NCI-H2196 (cell line): Measurements from ENCODE around the gene ZDHHC6.
A peak's percentile ranks its signal among the peaks of the same experiment; 100 is the strongest.
"Not testable (repeated sequence)": the region's sequence is repeated elsewhere in the genome, so short reads cannot be mapped to it uniquely, and the experiment has no call there.

Experiments used
- DNase-seq: peaks from one replicate; lab custom pipeline; 2025; ENCODE audit not compliant: unreplicated experiment; lab: John Stamatoyannopoulos, UW

ZDHHC6 gene

DNA sequence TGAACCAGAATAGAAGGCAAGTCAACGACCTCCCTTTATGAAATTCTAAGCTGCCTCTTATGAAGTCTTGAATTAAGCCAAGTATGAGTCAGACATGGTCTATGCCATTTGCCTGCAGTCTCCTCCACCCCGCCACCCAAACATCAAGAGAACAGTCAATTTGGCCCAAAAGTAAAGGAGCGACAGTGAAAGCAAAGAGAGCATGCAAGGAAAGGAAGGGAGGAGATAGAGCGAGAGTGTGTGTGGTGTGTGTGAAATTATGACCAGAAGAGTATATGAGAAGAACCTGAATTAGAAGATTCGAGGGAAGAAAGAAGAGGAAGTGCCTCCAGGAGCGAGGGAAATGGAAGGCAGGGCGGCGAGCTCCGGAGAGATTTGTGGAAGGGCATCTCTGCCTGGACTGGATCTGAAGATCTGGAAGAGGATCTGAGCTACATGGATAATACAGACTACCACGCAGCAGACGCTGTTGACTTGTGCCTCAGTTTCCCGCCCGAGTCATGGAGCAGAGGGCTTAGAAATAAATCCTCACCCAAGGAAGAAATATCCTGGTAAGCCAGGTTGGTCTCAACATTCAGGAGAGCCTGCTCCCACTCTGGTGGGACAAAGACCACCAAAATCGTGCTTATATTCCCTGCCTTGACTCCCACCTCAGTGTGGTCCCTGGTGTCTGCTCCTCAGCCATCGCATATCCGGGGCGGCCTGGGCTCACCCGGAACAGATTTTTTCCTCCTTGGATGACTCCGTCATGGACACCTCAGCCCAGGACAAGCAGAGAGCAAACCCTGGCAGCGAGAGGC is 459 bp downstream of the ZDHHC6 start:
- no peak for DNase-seq

DNA sequence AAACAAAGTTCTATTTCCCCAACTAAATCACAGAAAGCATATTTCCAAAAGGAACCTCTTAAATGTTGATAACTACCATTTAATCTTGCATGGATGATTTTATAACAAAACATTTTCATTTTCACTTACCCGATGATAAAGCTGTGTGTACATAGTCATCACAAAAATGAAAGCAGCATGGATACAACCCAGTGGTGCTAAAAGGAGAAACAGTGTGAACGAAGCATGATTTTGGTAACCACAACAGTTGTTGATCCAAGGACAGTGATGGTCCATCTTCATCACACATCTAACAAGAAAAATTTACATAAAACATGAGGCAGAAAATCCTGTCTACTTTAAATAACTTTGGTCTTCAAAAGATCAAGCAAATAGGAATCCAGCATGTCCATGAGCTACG is 4.7 kb downstream of the ZDHHC6 start:
- no peak for DNase-seq

DNA sequence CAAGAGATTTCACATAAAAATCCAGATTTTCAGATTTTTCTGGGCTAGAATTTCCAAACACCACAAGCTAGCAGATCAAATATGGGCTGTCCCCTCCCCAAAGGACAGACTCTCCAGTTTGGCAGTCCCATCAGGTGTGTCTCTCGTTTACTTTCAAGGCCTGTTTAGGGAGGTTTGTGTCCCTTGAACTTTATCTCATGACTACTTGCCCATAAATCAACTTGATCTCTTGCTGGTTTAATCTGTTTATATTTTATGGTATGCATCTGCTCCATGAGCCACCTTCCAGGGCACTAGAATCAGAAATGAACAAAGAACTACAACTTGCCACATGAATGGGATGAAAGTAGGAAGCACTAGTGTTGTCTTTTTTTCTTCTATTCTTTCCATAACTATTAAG is 5.2 kb downstream of the ZDHHC6 start:
- DNase-seq, result no peak

DNA sequence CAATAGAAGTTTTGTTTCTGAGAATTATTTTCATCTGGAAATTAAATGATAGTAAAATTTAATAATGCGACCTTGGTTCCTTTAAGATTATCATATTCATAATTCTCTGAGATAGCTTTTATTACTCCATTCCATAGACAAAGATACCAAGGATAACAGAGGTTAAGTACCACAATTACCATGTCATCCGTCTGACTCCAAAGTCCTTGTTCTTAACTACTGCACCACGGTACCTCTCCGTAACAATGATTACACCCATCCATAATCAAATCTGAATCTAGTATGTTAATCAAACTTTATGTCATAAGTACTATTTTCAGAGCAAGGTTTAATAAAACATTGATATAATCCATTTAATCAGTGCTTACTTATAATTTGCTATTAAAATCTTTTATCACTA is 8.4 kb downstream of the ZDHHC6 start:
- no peak for DNase-seq

DNA sequence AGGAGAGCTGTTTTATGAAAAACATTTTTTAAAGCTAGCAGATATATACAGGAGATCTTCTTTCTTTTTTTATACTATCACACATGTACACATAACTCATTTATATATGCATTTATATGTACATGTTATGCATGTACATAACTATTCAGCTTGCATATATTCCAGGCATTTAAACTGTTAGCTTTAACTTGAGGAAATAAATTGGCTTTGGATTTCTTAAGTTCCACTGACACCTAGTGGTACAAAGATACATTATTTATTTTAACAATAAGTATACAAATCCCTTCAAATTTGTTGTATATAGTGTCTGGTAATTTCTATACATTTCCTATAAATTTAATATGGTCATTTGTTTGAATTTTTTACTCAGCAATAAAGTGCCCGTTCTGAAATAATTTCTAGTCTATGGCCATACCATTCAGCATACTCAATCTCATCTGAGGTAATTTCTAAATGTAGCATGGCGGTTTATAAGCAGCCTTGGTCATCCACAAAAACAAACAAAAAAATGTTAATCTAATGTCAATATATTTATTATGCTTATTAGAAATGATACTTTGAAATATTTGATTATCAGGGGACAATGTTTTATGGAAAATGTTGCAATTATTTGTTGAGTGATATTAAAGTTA is 11.6 kb downstream of the ZDHHC6 start:
- DNase-seq, result peak; percentile 3

DNA sequence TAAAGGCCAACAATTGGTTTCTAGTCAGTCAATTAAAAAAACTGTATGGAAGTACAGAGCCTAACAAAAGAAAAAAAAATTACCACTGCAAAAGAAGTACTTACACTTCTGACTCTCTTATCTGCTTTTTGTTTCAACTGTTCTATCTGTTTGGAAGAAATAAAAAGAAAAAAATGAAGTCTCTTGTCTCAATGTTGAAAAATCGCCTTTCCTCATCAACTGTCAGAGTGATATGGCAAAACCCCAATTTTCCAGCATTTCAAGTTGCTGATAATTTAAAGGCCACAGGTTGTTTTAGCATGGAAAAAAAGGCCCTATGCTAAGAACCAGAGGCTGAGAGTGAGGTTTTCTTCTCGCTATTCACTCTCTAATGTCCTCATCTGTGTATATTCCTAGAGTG is 13.6 kb downstream of the ZDHHC6 start:
- DNase-seq, result no peak

DNA sequence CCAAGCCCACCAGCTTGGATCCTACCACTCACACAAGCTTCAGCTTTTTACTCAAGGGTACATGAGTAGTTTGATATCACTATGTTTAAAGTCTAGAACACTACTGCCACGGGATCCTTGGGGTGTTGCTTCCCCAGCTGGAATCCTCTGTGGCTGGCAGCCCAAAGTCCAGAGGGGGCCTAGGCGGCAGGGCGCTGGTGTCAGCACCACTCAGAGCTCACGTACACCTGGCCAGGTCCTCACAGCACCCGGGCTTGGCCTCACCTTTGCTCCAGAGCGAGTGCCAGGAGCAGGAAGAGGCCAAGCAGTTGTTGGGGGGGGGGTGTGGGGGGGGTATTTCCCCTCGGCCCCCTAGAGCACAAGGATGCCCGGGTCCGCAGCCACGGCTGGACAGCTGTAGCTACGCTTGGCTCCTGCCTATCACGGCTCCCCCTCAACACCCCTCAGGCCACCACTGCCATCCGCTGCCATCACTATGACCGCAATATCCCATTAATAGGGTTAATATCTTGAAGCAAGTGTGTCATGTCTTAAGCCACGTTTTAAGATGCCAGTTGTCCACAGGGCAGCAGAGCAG is 17.0 kb downstream of the ZDHHC6 start:
- no peak for DNase-seq

DNA sequence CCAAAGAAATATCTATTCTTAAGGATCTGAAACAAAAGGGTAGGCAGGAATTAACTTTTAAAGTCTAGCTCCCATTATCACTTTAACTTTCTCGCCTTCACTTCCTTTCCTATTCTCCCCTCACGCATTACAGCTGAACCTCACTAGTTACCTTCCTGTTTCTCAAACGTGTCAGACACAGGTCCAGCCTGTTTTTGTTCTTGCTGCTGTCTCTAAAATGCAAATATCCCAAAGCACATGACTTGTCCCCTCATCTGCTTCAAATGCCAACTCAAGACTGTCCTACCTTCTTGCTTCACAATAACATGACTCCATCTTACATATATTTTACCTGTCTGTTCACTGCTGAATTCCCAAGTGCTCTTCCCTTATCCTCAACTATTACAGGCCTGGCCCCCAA is 17.6 kb downstream of the ZDHHC6 start:
- DNase-seq, result no peak

DNA sequence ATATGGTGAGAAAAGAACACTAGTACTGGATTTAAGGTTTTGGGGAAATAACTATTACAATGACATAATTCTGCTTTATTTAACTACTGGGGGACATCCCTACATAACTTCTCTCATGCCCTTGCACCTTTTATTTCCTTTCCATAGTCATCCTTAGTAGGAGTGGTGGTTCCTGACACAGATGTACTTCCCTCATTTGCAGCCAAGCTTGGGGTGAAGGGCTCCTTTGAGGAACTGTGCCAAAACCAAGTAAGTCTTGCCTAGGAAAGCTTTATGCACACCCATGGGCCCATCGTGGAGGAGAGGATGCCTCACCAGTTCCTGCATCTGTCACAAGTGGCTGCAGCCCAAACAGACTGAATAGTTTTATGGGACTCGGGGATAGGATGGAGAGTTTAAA is 20.6 kb downstream of the ZDHHC6 start:
- DNase-seq, result no peak

DNA sequence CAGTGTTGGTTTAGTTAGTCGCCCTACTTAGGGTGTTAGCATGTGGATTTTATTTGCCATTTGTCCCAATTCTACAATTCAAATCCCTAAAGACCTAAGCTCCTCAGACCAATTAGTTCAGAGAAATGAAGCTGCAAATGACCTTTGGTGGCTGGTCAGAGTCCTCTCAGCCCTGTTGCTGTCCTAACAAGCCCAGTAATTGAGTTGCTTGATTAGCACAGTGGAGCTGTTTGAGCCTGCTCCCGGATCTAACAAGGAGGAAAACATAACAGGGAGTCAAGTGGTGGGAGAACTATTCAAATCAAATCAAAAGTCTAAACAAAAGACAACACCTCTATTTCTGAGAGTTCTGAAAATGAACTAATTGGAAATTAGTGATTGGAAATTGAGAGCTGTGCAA is 22.1 kb downstream of the ZDHHC6 start:
- no peak for DNase-seq

DNA sequence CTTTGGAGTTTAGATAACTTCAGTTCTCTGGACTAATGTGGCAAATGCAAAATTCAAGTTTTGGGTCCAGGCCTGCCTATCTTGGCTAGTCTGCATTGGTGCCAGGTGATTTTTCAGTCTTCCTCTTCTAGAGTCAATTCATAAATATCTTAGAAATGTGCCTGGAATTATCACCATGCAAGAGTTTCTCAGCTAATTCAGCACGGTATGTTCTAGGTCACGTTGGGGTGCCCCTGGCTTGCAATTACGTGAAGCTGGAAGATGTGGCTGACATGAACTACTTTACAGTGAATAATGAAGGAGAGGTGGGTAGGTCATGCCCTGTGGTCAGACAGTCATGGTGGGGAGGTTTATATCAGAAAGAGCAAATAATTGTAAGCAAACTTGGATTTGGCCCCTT is 25.0 kb downstream of the ZDHHC6 start:
- no peak for DNase-seq

DNA sequence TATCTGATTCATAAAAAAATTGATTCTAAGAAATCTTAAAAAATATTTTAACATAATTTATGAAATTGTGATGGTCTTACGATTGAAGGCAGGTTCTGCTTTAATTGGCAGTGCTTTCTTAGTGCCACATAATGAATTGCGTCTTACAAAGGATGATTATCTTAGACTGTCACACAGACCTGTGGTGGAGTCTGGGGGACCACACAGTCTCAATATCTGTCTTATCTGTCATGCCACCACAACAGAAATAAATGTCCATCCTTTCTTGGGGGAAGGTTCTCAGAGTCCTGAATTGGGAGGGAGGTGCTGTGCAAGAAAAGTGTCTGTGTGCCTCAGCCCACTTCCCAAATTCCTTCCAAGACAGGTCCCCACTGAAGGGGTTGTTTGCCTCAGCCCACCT is 34.0 kb downstream of the ZDHHC6 start:
- no peak for DNase-seq

DNA sequence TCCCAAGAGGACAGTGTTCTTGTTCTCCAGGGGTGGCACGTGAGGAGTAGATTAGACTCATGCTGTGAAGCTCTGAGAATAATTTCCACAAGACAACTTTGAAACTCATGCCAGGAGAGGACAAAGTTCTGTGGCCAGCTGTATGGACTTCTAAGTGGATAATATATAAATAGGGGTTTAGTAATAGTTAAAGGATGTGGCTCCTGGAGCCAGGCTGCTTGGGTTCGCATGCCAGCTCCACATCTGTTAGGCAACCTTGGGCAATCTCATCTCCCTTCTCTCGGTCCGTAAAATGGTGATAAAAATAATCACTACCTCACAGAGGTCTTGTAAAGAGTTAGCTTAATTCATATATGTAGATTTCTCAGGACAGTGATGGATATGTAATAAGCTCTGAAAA is 37.0 kb downstream of the ZDHHC6 start:
- DNase-seq, result no peak

DNA sequence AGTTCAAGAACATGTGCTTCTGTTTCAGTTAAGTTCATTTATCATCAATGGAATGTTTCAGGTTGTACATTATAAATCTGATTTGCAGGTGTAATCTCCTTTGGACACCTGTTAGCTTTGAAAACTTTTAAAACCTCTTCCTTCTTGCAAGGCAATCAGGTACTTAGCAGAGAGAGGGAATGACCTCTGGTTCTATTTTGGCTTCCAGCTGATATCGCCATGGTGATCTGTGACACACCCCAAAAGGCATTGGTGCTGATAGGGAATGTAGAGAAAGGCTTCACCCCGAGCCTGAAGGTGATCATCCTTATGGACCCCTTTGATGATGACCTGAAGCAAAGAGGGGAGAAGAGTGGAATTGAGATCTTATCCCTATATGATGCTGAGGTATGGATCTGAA is 37.4 kb downstream of the ZDHHC6 start:
- DNase-seq, result no peak

DNA sequence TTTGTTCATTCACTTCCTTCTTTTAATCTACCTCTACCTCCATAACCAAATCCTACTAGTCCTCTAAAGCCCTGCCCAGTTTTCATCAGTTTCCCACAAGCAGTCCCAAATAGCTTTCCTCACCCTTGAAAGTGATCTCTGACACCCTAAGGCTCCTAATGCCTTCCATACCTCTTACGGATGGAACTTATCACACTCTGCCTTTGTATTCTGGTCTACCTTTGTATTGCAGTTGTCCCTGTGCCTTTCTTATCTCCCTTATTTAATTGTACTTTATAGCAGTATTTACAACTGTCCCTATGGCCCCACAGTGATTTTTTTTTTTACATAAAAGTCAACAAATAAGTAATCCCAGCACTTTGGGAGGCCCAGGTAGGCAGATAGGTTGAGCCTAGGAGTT is 39.0 kb downstream of the ZDHHC6 start:
- DNase-seq, result no peak

DNA sequence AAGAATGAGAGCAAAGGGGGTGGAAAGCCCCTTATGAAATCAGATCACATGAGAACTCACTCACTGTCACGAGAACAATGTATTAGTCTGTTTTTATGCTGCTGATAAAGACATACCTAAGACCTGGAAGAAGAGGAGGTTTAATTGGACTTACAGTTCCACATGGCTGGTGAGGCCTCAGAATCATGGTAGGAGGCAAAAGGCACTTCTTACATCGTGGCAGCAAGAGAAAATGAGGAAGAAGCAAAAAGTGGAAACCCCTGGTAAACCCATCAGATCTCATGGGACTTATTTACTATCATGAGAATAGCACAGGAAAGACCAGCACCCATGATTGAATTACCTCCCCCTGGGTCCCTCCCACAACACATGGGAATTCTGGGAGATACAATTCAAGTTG is 39.9 kb downstream of the ZDHHC6 start:
- not testable (repeated sequence) for DNase-seq

DNA sequence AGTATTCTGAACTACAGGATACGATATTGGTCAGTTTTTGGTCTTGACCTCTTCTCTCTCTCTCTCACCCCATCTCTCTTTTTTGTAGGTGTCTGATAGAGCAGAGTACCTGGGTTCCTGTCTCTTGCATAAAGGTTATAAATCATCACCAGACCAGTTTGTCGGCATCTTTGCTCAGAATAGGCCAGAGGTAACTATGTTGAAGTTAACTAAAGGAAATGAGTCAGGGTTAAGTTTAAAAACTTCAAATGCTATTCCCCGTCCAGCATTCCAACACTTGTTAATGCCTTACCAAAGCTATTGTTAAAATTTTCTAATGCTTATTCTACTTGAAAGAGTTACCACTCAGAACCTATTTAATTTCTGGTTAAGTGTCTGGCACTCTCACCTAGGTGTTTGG is 42.1 kb downstream of the ZDHHC6 start:
- DNase-seq, result no peak

DNA sequence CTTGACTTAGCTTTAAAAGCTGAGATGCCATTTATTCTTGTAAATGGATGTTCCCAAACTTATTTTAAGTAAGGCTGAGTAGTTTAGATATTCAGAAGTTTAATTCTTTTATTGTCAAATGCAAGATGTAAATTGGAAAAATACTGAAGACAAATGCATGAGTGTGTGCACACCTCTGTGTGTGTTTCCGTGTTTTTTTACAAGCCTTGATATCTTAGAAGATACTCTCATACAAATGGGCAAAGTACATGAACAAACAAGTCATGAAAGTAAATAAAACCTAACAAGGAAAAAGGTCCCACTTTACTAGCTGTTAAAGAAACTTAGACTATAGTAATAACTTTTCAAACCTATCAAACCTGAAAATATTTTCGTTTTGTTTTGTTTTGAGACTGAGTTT is 43.8 kb downstream of the ZDHHC6 start:
- no peak for DNase-seq

DNA sequence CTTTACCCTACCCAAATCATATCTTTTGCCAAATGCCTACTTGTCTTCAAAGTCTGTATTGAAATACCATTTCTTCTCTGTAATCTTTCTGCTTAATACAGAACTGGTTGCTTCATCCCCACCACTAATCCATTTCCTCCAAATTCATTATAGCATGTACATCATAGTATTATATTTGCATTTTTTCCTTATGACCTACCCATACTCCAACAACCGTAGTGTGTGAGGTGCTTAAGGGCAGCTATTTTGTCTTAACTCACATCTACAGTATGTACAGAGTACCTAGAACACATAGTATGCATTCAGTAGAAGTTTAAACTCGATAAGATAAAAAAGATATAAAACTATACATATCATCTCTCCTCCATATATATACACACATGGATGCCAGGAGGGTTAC is 49.1 kb downstream of the ZDHHC6 start:
- DNase-seq, result no peak

DNA sequence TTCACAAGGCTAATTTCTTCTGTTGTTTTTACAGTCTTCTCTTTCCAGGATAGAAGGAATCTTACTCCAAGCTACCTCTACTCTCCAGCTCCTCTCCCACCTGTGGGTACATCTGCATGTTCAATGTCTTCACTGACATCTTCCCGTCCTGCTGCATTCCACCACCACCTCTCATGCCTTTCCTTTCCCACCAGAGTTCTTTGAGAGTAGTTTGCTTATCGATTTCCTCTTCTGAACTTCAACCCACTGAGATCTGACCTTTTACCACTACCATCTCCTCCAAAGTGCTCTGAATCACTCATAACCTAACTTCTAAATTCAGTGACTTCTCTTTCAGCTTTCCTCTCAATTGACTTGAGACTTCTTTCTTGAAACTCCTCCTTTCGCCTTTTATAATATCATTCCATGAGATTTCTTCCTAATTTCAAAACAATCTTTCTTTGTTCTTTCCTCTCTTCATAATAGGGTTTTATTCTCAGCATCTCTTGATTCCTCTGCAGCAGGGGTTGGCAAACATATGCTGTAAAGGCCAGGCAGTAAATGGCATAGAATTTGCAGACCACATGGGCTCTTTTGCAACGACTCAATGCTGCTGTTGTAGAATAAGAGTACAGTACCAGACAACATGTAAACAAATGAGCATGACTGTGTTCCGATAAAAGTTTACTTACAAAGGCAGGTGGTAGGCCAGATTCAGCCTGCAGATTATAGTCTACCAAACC is 50.7 kb downstream of the ZDHHC6 start:
- no peak for DNase-seq

DNA sequence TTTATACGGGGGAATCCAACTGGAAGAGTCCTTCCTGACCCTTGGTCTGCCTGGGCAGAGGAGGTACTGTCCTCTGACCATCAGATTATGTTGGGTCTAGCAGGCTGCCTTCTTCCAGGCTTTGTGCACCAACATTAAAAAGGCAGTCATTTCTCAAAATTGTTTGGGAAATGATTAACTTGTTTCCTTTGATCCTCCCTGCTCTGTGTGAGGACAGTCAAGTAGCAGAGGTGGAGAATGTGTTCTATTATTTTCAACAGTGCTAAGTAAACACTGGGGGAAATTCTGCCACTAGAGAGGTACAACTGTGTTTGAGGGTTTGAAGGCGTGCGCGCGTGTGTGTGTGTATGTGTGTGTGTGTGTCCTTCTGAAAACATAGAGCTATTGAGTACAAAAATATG is 52.2 kb downstream of the ZDHHC6 start:
- DNase-seq, result no peak

DNA sequence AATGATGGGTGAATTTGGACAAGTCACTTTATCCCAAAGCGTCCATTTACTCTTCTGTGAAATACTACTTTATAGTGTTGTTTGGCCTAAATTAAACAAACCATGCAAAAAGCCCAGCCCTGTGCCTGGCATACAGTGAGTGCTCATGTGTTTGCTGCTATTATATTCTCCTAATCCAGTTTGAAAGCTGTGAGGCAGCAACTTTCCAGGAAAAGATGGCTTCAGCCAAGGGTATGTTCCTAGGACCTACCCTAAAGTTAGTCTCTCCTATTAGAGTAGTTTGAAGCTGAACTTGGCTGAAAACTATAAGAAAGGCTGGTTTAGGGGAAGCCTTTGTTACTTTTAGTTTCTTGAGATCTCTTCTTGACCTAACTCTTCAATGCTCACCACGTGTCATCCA is 52.9 kb downstream of the ZDHHC6 start:
- DNase-seq, result no peak
